Measurements from ENCODE around the gene NOL12. TPM values are rescaled to one million over a fixed set of nuclear protein-coding genes. Genes with fewer than 3 reads are reported as not detected.

NOL12 gene
- total RNA-seq, 3 donors from 2014 or later, result 24.5 to 29.4 (median 24.6) TPM

DNA sequence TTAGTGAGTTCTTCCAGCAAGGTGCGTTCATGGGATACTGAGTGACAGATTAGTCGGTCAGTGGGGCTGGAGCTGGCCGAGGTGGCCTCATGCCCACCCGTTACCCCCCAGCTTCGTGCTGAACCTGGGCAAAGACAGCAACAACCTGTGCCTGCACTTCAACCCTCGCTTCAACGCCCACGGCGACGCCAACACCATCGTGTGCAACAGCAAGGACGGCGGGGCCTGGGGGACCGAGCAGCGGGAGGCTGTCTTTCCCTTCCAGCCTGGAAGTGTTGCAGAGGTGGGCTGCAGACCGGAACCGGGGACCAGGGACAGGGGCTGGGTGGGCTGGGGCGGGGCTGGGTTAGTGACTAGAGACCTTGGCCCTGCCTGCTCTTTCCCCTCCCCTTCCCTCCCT is 7.8 kb upstream of the NOL12 start:
- no peaks in the 10 kb centered on the region for H3K9me3 ChIP-seq
- intact Hi-C loops (cut with DNase I; ENCODE audit: low total_unique reads), result no loop called here
- H3K4me1 ChIP-seq, result peaks cover 0 to 27% of the 10 kb centered on the region in 2 donors
- no peaks in the 10 kb centered on the region for H3K27me3 ChIP-seq
- no peak overlapping the region for H3K4me3 ChIP-seq
- H3K36me3 ChIP-seq, result no peaks in the 10 kb centered on the region
- DNase-seq (ENCODE audit: low spot score in 2 of 2), result no peak
- TF ChIP-seq CTCF (IDR thresholded peaks at IDR 0.05), result no peak
- TF ChIP-seq POLR2A (IDR thresholded peaks at IDR 0.05), result no peak
- no peak for TF ChIP-seq POLR2AphosphoS5 (IDR thresholded peaks at IDR 0.05)
- H3K27ac ChIP-seq, result peak overlapping the region; percentile 33 to 93

- Histone ChIP-seq H3K9me3 (no peaks in the 10 kb centered on the region), H3K27me3 (no peaks in the 10 kb centered on the region), H3K4me1 (peaks cover 0 to 21% of the 10 kb centered on the region in 2 donors), H3K27ac (no peak overlapping the region), H3K4me3 (no peak overlapping the region), H3K36me3 (no peaks in the 10 kb centered on the region)
- DNase-seq (ENCODE audit: low spot score in 2 of 2), result no peak
- intact Hi-C loops (cut with DNase I; ENCODE audit: low total_unique reads), result no loop called here
- TF ChIP-seq POLR2AphosphoS5 (IDR thresholded peaks at IDR 0.05) (no peak), POLR2A (IDR thresholded peaks at IDR 0.05) (no peak), CTCF (IDR thresholded peaks at IDR 0.05) (no peak)
Measured at GRCh38 chr22:37679670-37680069, 6.5 kb upstream of the NOL12 start.

- H3K27ac ChIP-seq, result no peak overlapping the region
- H3K4me3 ChIP-seq, result no peak overlapping the region
- peaks cover 0 to 16% of the 10 kb centered on the region in 2 donors for H3K4me1 ChIP-seq
- no peaks in the 10 kb centered on the region for H3K27me3 ChIP-seq
- intact Hi-C loops (cut with DNase I; ENCODE audit: low total_unique reads), result no loop called here
- H3K9me3 ChIP-seq, result no peaks in the 10 kb centered on the region
- no peak for DNase-seq (ENCODE audit: low spot score in 2 of 2)
- TF ChIP-seq POLR2AphosphoS5 (IDR thresholded peaks at IDR 0.05), result no peak
- no peak for TF ChIP-seq POLR2A (IDR thresholded peaks at IDR 0.05)
- no peak for TF ChIP-seq CTCF (IDR thresholded peaks at IDR 0.05)
- H3K36me3 ChIP-seq, result no peaks in the 10 kb centered on the region
Measured at GRCh38 chr22:37680191-37680851, 5.8 kb upstream of the NOL12 start.

DNA sequence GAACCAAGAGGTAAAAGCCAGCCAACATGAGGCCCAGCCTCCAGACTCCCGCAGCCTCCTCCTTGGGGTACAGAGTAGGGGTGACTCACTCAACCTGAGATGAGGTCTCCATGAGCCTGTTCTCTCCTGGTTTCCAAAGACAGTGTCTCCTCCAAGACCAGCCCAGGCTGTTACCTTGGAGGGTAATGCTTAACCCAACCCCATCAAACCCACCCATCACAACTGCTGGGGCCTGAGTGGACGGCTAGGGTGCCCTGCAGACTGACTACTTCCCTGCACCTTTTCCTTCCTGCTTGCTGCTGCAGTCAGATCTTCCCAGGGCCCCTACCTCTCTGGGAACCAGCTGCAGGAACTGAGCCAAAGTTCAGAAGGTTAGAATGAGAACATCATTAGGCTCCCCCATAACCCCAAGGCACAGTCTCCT is 5.1 kb upstream of the NOL12 start:
- Histone ChIP-seq H3K27ac (peak overlapping the region in 1 of 2 donors; percentile 16), H3K4me3 (no peak overlapping the region), H3K4me1 (peaks cover 0 to 19% of the 10 kb centered on the region in 2 donors), H3K36me3 (no peaks in the 10 kb centered on the region), H3K9me3 (no peaks in the 10 kb centered on the region), H3K27me3 (no peaks in the 10 kb centered on the region)
- intact Hi-C loops (cut with DNase I; ENCODE audit: low total_unique reads), result no loop called here
- TF ChIP-seq CTCF (IDR thresholded peaks at IDR 0.05) (no peak), POLR2A (IDR thresholded peaks at IDR 0.05) (no peak), POLR2AphosphoS5 (IDR thresholded peaks at IDR 0.05) (no peak)
- DNase-seq (ENCODE audit: low spot score in 2 of 2), result no peak

DNA sequence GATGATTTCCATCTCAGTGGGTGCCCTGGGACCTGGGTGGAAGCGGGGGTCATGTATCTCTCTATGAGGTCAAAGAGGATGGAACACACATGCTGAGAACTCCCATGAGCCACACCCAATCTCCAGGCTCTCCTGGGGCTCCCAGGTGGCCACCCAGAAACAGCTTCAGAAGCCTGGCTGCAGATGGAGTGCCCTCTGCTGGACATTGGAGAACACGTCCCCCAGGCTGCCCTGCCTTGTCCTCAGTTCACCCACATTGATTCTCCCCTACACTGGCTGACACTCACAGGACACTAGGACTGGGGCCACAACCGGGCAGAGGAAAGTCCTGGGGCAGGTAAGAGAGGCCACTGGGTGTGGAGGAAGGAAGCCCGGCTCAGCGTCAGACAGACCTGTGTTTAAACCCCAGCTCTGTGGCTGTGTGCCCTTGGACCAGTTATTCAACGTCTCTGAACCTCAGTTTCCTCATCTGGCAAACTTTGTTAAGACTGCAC is 4.5 kb upstream of the NOL12 start:
- H3K27ac ChIP-seq, result peak overlapping the region in 1 of 2 donors; percentile 16
- peak; percentile 52 to 90 (median 87) for TF ChIP-seq CTCF (IDR thresholded peaks at IDR 0.05)
- peak in 1 of 3 donors; percentile 45 for TF ChIP-seq POLR2AphosphoS5 (IDR thresholded peaks at IDR 0.05)
- TF ChIP-seq POLR2A (IDR thresholded peaks at IDR 0.05), result no peak
- H3K36me3 ChIP-seq, result no peaks in the 10 kb centered on the region
- H3K9me3 ChIP-seq, result no peaks in the 10 kb centered on the region
- no peaks in the 10 kb centered on the region for H3K27me3 ChIP-seq
- peak; percentile 56 to 78 for DNase-seq (ENCODE audit: low spot score in 2 of 2)
- H3K4me1 ChIP-seq, result peaks cover 0 to 19% of the 10 kb centered on the region in 2 donors
- H3K4me3 ChIP-seq, result no peak overlapping the region
- intact Hi-C loops (cut with DNase I; ENCODE audit: low total_unique reads), result no loop called here
